Ectodermal cell (in vitro differentiated cells): Measurements from ENCODE around the gene NLRP9.
A peak's percentile ranks its signal among the peaks of the same experiment; 100 is the strongest.

ENCODE experiments used
- H3K27ac ChIP-seq: 2 replicates; pipeline ENCODE4 v1.7.0; 2013; ENCODE audit warnings: mild to moderate bottlenecking, low read depth, low read length; ENCODE audit not compliant: insufficient read depth, poor library complexity, severe bottlenecking
- H3K27me3 ChIP-seq: 2 replicates; pipeline ENCODE4 v1.7.0; 2013; ENCODE audit warnings: mild to moderate bottlenecking, low read length; ENCODE audit not compliant: insufficient read depth, control insufficient read depth, poor library complexity, severe bottlenecking
- H3K36me3 ChIP-seq: one replicate; pipeline ENCODE4 v1.7.0; 2013; ENCODE audit warnings: low read length; ENCODE audit not compliant: control insufficient read depth, insufficient read depth
- H3K4me1 ChIP-seq: one replicate; pipeline ENCODE4 v1.7.0; 2013; ENCODE audit warnings: low read length; ENCODE audit not compliant: control insufficient read depth, insufficient read depth
- H3K4me3 ChIP-seq: 2 replicates; pipeline ENCODE4 v1.7.0; 2013; ENCODE audit warnings: low read depth, low read length, control low read depth; ENCODE audit not compliant: insufficient read depth
- H3K9me3 ChIP-seq: 2 replicates; pipeline ENCODE4 v1.7.0; 2013; ENCODE audit warnings: mild to moderate bottlenecking, low read length, moderate library complexity; ENCODE audit not compliant: control insufficient read depth
- WGBS, 2 experiments: methylation state at CpG; one replicate each; pipeline ENCODE4 v1.1.7; 2013; ENCODE audit warnings: missing lambda C conversion rate in 2 of 2; 5-methylcytosine and 5-hydroxymethylcytosine counted together

The NLRP9 gene

GRCh38 chr19:55673465-55673864, 64.7 kb downstream of the NLRP9 start:
- no peaks in the 10 kb centered on the region for H3K9me3 ChIP-seq
- WGBS, 2 experiments: 81 to 84% methylated on average over 9 of the region's 9 CpGs
- H3K4me3 ChIP-seq: no peak overlapping the region
- peak overlapping the region; percentile 55 for H3K27ac ChIP-seq
- H3K4me1 ChIP-seq: peaks cover 15% of the 10 kb centered on the region
- peaks cover 17% of the 10 kb centered on the region for H3K36me3 ChIP-seq
- H3K27me3 ChIP-seq: no peaks in the 10 kb centered on the region

GRCh38 chr19:55672418-55672817, 65.8 kb downstream of the NLRP9 start:
- Histone ChIP-seq H3K9me3 (no peaks in the 10 kb centered on the region), H3K4me3 (no peak overlapping the region), H3K27ac (peak overlapping the region; percentile 13), H3K27me3 (no peaks in the 10 kb centered on the region), H3K36me3 (peaks cover 27% of the 10 kb centered on the region), H3K4me1 (peaks cover 15% of the 10 kb centered on the region)
- WGBS, 2 experiments: 91 to 92% methylated on average over 5 of the region's 5 CpGs

GRCh38 chr19:55671054-55671378, 67.2 kb downstream of the NLRP9 start:
- Histone ChIP-seq H3K4me3 (no peak overlapping the region), H3K36me3 (peaks cover 41% of the 10 kb centered on the region), H3K9me3 (no peaks in the 10 kb centered on the region), H3K27ac (peak overlapping the region; percentile 11), H3K4me1 (peaks cover 6% of the 10 kb centered on the region), H3K27me3 (no peaks in the 10 kb centered on the region)
- WGBS, 2 experiments: 91 to 95% methylated on average over 2 of the region's 2 CpGs

- 93 to 94% methylated on average over 23 of the region's 23 CpGs for WGBS, 2 experiments
- H3K27me3 ChIP-seq: no peaks in the 10 kb centered on the region
- H3K9me3 ChIP-seq: no peaks in the 10 kb centered on the region
- H3K27ac ChIP-seq: peak overlapping the region; percentile 11
- H3K36me3 ChIP-seq: peaks cover 44% of the 10 kb centered on the region
- no peak overlapping the region for H3K4me3 ChIP-seq
- peaks cover 4% of the 10 kb centered on the region for H3K4me1 ChIP-seq
Measured at GRCh38 chr19:55670280-55671053, 67.7 kb downstream of the NLRP9 start.

DNA sequence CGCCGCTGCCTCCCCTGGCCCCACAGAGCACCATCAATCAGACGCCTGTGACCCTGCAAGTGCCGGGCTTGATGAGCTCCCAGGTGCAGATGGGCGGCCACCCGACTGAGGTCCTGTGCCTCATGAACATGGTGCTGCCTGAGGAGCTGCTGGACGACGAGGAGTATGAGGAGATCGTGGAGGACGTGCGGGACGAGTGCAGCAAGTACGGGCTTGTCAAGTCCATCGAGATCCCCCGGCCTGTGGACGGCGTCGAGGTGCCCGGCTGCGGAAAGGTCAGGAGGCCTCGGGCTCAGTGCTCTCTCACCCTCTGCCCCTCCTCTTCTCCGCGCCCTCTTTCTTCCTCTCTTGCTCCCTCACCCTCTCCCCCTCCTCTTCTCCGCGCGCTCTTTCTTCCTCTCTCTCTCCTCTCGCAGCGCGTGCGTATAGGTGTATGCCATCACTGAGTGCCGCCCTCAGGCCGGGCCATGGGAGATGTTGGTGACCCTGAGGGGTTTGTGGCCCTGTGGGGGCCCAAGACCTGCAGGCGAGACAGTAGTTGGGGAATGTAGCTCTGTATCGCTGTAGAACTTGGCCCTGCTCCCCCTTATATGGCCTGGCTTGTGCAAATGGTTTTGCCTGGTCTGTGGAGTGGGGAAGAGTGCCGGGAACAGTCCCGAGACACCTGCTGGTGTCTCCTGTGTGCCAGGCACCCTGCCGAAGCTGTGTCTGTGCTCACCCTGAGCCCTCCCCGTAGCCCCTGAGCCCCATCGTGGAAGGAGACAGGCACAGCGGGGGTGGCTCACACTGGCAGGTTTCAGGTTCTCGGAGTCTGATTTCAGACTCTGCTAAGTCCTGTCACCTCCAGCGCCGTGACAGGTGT, 68.6 kb downstream of the NLRP9 start:
- no peaks in the 10 kb centered on the region for H3K9me3 ChIP-seq
- H3K4me1 ChIP-seq: peaks cover 4% of the 10 kb centered on the region
- peaks cover 48% of the 10 kb centered on the region for H3K36me3 ChIP-seq
- no peaks in the 10 kb centered on the region for H3K27me3 ChIP-seq
- 93 to 94% methylated on average over 40 to 43 of the region's 43 CpGs for WGBS, 2 experiments
- H3K27ac ChIP-seq: no peak overlapping the region
- H3K4me3 ChIP-seq: no peak overlapping the region

- WGBS, 2 experiments: 90 to 93% methylated on average over 30 of the region's 30 CpGs
- Histone ChIP-seq H3K9me3 (no peaks in the 10 kb centered on the region), H3K36me3 (peaks cover 55% of the 10 kb centered on the region), H3K27ac (no peak overlapping the region), H3K27me3 (no peaks in the 10 kb centered on the region), H3K4me3 (no peak overlapping the region), H3K4me1 (peaks cover 4% of the 10 kb centered on the region)
Measured at GRCh38 chr19:55668603-55669348, 69.4 kb downstream of the NLRP9 start.

- Histone ChIP-seq H3K27ac (no peak overlapping the region), H3K4me1 (no peaks in the 10 kb centered on the region), H3K27me3 (no peaks in the 10 kb centered on the region), H3K9me3 (no peaks in the 10 kb centered on the region), H3K36me3 (peaks cover 64% of the 10 kb centered on the region), H3K4me3 (no peak overlapping the region)
- WGBS, 2 experiments: 95 to 97% methylated on average over 11 of the region's 11 CpGs
Measured at GRCh38 chr19:55667958-55668357, 70.2 kb downstream of the NLRP9 start.

DNA sequence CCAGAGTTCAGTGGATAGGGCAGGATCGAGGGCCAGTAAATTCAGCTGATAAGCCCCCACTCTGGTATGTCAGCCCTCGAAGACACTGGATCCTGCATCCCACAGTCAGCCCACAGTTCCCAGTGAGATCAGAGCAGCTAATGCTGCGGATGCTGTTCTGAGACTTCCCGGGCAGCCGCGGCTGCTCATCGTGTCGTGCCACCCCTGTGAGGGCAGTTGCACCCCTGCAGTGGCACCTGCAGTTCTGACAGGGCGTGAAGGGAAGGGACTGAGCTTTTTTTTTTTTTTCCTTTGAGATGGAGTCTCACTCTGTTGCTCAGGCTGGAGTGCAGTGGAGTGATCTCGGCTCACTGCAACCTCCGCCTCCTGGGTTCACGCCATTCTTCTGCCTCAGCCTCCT, 70.7 kb downstream of the NLRP9 start:
- H3K27me3 ChIP-seq: no peaks in the 10 kb centered on the region
- H3K27ac ChIP-seq: no peak overlapping the region
- no peak overlapping the region for H3K4me3 ChIP-seq
- peaks cover 68% of the 10 kb centered on the region for H3K36me3 ChIP-seq
- no peaks in the 10 kb centered on the region for H3K9me3 ChIP-seq
- WGBS, 2 experiments: 93 to 97% methylated on average over 12 of the region's 12 CpGs
- H3K4me1 ChIP-seq: no peaks in the 10 kb centered on the region

- Histone ChIP-seq H3K27me3 (no peaks in the 10 kb centered on the region), H3K27ac (no peak overlapping the region), H3K4me1 (no peaks in the 10 kb centered on the region), H3K36me3 (peaks cover 71% of the 10 kb centered on the region), H3K9me3 (no peaks in the 10 kb centered on the region), H3K4me3 (no peak overlapping the region)
- WGBS, 2 experiments: 95 to 98% methylated on average over 4 of the region's 4 CpGs
Measured at GRCh38 chr19:55667006-55667381, 71.2 kb downstream of the NLRP9 start.
